Activated CD4-positive, alpha-beta T cell treated with anti-CD3 and anti-CD28 coated beads for 24 hours (primary cell): ENCODE results near the gene RND1.
"Not testable (repeated sequence)": the region's sequence is repeated elsewhere in the genome, so short reads cannot be mapped to it uniquely, and the experiment has no call there.

ENCODE experiments used
- DNase-seq, 2 donors: peaks; one replicate each; pipeline ENCODE4 v3.0.0-alpha.2; 2020; ENCODE audit warnings: low read depth in 2 of 2

RND1 gene

DNA sequence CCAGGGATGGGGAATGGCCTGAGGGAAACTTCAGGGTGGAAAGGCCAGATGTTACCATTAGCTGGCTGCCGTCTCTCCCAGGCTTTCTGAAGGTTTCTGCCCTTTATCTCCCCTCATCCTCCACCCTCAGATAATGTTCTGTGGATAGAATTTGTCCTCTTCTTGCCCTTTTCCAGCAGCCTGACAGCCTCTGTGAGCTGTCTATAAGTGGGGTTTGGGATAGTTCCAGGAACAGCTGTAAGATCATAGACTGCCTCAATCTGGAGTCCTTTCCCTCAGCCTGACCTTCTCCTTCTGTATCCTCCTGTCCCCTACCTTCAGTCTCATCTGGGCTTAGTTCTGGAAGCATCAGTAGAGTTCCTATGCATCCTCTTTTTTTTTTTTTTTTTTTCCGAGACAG, 2.8 kb upstream of the RND1 start:
- DNase-seq: no peak

DNA sequence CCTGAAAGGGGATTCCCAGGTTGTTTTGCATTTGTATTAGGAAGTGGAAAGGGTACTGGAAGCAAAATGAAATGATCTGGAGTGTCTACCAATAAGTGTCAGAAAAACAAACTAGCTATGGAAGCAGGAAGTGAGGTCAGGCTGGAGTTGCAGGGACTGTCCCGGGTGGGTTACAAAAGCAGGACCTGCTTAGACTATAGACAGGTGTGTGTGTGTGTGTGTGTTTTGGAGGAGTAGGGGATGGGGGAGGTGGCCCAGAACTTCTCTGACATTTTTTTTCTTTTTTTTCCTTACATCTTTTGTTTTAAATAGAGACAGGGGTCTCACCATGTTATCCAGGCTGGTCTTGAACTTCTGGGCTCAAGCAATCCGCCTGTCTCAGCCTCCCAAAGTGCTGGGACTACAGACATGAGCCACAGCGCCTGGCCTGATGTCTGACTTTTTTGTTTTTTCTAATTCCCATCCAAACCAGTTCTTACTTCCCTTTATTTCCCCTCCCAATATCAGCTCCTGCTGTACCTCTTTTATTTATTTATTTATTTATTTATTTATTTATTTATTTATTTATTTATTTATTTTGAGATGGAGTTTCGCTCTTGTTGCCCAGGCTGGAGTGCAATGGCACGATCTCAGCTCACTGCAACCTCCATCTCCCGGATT, 512 bp upstream of the RND1 start:
- no peak for DNase-seq

DNA sequence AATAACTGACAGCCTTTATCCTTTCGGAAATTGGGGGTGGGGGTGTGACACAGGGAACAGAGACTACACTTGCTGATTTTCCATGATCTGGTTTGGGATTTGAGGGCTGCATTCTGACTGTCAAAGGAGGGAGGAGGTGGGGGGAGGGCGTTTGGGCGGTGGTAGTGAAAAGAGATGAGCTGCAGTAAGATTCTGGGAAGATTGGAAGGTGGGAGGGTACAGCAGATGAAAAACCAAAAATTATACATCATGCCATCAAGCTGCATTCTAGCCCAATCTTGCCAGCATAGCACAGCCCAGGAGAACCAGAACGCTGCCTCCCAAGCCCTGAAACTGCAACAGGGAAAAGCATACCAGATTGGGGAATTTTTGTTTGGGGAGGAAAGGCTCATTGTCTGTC, 2.4 kb downstream of the RND1 start:
- DNase-seq: no peak

DNA sequence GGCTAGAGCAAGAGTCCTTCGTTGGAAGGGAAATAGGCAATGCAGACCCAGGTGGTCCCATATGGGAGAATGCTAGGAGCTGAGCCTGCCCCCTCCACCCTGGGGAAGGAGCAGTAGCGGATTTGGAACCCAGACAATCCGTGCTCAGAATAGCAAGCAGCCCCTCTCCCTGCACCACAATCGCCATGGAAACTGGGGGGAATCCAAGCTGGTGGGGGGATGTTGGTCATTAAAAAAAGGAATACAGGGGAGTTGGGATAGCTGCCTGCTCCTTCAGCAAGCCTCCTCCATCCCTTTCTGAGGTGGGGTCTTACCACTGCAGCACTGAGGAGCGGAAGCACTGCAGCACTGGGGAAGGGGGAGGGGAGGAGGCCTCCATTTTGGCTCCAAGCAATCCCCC, 2.9 kb downstream of the RND1 start:
- DNase-seq: no peak

DNA sequence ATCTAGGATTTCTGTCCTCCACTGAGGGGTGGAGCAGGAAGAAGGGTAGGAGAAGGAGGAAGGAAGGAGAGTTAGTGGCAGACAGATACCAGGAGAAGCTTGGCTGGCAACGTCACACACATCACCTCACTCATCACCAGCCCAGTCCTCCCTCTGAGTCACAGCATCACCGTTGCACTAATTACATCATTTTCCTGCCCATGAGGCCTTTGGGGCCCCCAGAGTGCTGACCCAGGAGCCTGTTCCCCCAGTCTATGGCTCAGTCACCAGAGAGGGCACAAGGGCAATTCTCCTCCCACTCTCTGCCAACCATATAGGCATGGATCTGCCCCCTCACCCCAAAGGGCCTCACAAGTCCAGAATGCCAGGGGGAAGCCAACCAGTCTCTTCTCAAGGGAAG, 4.6 kb downstream of the RND1 start:
- DNase-seq: no peak

DNA sequence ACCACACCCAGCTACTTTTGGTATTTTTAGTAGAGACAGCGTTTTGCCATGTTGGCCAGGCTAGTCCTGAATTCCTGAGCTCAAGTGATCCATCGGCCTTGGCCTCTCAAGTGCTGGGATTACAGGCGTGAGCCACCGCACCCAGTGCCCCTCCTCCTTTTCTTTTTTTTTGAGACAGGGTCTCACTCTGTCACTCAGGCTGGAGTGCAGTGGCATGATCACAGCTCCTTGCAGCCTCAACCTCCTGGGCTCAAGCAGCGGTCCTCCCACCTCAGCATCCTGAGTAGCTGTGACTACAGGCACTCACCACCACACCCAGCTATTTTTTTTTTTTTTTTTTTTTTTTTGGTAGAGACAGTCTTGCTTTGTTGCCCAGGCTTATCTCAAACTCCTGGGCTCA, 5.4 kb downstream of the RND1 start:
- not testable (repeated sequence) for DNase-seq

DNA sequence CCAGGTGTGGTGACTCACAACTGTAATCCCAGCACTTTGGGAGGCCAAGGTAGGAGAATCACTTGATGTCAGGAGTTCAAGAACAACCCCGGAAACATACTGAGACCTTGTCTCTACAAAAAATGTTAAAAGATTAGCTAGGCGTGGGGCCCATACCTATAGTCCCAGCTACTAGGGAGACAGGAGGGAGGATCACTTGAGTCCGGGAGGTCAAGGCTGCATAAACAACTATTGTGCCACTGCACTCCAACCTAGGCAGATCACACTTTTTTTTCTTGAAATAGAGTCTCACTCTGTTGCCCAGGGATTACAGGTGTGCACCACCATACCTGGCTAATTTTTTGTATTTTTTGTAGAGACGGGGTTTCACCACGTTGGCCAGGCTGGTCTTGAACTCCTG, 6.1 kb downstream of the RND1 start:
- no peak for DNase-seq

DNA sequence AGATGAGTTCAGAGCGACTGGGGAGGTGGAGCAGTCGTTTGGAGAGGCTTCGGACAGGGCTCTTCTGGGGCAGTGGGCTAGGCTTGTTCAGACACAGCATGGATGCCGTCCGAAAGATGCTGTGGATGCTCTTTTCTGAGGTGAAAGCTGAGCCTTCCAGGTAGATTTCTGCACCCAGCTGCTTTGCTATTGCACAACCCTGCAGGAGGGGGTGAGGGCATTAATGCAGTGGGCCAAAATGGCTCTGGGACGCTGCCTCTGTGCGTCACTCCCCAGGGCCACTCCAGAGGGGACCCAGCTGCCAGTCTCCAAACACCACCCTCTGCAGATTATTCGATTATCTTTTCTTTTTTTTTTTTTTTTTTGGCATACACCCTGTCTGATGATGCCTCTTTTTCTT, 7.6 kb downstream of the RND1 start:
- DNase-seq: no peak

DNA sequence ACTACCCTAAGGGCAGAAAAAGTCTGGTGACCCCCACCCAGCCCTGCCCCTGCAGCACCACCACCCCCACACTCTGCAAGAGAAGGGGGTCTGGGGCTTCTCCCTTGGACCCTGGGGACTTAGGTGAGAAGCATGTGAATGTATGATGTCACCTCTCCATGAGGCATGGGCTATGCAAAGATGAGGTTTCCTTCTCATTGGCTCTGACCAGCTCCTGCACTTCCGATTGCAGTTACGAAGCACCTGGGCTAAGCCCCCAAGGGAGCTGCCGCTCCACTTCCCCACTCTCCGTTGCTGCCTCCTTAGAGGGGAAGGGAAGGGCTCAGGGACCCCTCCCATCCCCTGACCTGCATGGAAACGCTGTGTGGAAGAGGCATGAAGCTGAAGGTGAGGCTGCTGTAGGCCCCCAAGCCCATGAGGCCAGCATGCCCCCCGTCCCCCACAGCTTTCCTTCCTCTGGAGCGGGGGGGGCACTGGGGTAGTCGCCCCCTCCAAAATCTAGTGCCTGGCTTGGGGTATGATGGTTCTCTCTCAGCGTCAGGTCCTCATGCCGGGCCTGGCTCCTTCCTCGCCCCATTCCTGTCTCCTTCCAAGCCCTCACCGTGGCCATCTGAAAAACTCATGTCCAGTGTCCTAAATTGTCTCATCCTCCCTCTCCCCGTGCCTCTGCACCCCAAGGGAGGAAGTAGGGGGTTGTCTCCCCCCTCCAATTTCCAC, 8.2 kb downstream of the RND1 start:
- no peak for DNase-seq

DNA sequence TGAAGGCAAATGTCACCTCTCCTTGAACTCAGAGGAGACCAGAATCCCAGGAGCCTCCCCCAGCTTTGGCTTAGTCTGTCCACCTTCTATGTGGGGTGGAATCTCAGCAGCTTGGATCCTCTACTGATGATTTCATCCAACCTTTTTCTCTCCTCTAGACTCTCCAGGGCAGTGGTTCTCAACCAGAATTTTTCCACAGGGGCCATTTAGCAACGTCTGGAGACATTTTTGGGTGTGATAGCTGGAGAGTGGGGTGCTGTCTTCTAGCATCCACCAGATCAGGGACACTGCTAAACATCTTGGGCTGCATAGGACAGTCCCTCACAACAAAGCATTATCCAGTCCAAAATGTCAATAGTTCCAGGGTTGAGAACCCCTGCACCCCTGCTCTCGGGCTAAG, 9.3 kb downstream of the RND1 start:
- no peak for DNase-seq

DNA sequence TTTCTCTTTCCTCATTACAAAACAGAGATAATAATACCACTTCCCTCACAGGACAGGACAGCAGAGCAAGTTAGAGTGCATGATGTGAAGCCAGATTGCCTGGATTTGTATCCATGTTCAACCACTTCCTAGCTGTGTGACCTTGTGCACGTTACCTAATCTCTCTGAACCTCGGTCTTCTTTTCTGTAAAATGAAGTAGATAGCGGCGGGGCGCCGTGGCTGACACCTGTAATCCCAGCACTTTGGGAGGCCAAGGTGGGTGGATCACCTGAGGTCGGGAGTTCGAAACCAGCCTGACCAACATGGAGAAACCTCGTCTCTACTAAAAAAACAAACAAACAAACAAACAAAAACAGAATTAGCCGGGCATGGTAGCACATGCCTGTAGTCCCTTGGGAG, 10.7 kb downstream of the RND1 start:
- not testable (repeated sequence) for DNase-seq

DNA sequence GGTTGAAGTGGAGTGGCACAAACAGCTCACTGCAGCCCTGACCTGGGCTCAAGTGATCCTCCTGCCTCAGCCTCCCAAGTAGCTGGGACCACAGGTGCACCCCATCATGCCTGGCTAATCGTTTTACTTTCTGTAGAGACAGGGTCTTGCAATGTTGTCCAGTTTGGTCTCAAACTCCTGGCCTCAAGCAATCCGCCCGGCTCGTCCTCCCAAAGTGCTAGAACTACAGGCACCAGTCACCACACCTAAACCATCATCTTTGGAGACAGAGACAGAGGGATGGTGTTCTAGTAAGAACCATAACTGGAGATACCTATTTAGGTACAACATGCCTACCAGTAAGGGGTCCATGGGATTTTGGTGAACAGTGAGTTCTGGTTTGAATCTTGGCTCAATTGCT, 11.2 kb downstream of the RND1 start:
- no peak for DNase-seq

DNA sequence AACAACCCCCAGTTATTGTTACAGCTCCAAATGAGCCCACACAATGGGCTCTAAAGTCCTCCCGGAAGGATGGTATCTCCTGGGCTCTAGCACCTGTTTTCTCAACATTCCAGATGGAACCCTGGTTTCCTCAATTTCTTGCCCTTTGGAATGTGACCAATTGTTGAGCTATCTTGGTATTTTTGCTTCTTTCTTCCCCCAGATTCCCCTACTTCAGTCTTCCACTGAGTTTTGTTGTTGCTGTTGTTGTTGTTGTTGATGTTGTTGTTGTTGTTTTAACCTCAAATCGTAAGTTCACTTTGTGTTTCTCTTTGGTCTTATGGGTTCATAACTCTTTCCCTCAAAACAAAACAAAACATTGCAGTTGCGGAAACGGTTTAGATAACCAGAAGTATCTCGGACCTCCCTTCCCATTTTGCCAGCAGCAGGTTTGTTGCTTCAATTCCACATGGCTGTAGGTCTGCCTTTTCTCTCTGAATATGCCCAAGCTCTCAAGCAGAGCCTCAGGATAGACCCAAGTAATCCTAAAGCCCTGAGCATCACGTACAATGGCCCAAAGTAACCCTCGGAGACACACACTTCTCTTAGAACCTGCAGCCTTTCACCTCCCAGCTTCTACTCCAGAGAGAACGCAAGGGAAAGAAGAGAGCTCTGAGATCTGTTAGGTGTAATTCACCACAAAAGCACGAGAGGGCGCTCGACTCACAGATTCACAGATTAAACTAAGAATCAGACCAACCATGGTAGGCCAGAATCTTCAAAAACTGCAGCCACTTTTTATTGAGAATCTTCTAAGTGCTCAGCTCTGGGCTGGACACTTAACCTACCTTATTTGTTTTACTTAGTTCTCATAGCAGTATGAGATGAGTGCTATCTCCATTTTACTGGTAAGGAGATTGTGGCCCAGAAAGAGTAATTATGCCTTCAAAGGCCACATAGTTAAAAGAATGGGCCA, 12.7 kb downstream of the RND1 start:
- peak; percentile 84 to 87 for DNase-seq

DNA sequence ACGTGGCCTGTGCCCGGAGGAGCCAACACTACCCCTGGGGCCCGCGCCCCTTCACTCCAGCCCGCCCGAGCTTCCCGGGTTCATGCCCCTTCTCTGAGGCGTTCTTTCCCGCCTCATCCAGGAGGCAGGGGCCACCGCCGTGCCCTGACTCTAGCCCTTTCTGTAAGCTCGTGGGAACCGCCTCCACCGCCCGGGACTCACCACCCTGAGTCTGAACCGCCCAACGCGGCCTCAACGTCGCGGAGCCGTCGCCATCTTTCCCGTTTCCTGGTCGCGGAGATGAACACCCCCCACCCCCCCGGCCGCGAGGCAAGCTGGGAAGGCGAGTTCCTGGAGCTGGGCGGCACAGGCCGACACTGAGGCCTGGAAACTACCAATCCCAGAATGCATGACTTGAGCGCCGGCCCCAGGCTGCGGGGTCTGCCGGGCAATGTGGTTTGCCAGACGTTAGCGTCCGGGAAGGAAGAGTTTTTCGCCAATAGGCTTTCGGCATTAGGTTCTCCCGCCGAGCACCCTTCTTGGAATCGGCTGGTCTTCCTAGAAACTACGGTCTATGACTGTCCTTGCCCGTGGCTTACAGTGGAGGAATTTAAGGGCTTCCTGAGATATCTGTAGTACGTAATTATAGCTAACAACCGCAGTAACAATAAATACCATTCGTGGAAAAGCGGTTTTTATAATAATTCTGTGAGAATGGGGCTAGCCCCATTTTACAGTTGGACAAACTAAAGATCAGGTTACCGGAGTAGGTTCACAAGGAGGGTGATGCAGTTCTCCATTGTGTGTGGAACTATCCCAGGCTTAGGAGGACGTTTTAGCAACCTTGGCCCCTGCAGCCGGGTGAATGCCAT, 13.6 kb downstream of the RND1 start, which contains the start of gene DDX23:
Gene DDX23, minus strand, starts transcription at position 281 of the 851 bp plus-strand sequence. CDS start 6,381 bp downstream, outside the sequence.
- peak; percentile 80 to 84 for DNase-seq

DNA sequence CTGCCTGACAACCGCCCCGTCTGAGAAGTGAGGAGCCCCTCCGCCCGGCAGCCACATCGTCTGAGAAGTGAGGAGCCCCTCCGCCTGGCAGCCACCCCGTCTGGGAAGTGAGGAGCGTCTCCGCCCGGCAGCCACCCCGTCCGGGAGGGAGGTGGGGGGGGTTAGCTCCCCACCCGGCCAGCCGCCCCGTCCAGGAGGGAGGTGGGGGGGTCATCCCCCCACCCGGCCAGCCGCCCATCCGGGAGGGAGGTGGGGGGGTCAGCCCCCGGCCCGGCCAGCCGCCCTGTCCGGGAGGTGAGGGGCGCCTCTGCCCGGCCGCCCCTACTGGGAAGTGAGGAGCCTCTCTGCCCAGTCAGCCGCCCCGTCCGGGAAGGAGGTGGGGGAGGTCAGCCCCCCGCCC, 23.6 kb downstream of the RND1 start:
- DNase-seq: not testable (repeated sequence)

DNA sequence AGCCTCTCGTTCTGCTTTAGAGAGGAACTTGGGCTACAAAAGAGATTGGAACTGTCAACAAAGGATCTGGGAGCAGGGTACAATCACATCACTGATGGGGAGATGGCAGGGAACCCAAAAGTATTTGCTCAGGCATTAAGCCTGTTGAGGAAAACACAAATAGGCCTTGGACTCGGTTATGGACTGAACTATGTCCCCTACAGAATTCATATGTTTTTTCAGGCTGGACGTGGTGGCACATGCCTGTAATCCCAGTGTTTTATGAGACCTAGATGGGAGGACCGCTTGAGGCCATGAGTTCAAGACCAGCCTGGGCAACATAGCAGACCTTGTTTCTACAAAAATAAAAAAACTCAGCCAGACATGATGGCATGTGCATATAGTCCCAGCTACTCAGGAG, 27.6 kb downstream of the RND1 start:
- no peak for DNase-seq

DNA sequence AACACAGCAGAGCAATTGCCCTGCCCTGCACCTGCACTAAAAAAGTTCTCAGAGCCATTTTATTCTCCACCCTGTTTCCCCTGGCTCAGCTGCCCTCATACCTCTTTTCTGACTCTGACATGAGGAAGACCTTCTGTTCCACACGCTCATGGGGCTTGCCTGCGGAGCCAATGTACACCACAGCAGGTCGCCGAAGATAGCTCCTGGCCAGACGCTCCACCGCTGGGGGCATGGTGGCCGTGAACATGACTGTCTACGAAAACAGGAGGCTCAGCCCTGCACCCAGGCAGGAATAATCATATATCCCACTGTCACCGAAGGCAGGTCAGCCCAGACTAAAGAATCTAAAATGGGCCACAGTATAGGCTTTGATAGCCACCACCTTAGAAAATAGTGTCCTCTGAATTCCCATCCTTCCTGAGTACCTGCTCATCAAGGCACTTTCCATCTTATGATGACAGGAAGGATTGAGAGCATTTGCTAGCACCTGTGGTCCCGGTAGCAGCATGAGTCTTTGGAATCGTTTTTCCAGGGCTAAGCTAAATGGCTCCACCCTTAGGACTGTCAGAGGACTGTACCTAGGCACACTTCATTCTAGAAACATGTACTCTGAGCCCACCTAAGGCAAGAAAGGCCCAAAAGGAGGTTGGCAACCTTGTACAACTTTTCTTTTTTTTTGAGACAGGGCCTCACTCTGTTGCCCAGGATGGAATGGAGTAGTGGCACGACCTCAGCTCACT, 33.2 kb downstream of the RND1 start:
- no peak for DNase-seq

DNA sequence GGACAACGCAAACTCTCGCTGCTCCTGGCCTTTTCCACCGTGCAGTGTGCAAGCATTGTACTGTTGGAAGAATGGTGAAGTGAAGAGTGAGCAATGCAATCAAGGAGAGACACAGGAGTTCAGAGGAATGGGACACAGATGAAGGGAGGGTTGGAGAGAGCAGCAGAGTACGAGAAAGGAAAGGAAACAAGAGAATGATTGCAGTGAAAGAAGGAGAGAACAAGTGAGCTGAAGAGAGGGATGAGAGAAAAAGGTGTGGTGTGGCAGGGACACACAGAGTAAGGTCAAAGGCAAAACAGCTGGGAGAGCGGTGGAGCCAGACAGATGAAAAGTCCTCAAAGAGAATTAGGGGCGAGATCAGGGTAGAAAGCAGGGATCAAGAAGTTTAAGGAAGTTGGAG, 34.4 kb downstream of the RND1 start:
- no peak for DNase-seq

DNA sequence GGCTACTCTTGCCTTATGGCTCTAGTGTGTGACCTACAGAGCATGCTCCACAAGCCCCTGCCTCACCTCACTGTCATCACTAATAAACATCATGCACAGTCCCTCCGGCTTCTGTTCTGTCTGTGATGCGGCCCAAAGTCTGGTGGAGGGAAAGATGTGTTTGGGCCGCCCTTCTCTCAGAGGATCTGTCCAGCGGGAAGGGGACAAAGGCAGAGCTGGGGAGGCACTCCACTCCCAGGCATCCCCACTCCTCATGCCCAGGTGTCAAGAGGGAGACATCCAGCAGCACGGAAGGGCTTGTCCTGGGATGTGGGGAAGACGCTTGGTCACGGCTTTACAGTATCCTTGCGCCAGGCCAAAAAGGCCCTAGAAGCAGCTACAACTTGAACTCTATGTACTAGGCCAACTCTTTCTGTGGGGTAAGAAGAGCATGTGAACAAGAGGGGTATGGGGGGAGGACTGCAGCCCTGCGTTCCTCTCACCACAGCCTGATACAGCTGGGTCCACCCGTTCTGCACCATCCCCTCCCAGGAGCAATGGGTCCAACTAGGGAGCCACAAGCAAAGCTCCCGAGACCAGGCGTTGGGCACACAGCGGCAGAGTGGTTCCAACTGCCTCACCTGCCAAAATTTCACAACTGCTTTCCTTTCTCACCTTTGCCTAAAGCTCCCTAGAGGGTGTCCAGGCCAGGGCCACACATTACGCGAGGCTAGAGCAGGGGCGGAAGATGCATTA, 36.7 kb downstream of the RND1 start:
- DNase-seq: no peak

DNA sequence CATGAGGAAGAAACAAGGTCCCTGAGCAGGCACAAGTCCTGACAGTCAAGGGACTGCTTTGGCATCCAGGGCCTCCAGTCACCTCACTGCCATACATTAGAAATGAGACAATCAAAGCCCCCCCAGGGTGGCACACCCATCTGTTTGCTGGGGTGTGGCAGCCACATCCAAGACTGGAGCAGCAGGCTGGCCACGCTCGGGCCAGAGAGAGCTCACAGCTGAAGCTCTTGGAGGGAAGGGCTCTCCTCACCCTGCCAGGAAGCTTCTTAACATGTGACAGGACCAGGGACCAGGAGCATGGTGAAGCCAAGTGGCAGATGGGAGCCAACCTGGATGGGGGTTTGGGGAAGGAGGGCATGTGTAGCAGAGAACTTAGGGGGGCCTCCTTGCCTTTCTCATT, 37.4 kb downstream of the RND1 start:
- no peak for DNase-seq
